CD8-positive, alpha-beta memory T cell (primary cell): ENCODE data around the gene CLTA. TPM values are rescaled to one million over a fixed set of nuclear protein-coding genes. Genes with fewer than 3 reads are reported as not detected.
A peak's percentile ranks its signal among the peaks of the same experiment; 100 is the strongest.

ENCODE experiments used
- CTCF ChIA-PET: fragments of 350-600 bp; sonication (Branson Sonifier 250); formaldehyde crosslinking; loops from one replicate; lab custom pipeline; 2021; ENCODE audit warnings: antibody characterized with exemption; lab: Charles Lee
- POLR2A ChIA-PET: fragments of 350-600 bp; sonication (Branson Sonifier 250); formaldehyde crosslinking; loops from one replicate; lab custom pipeline; 2021; ENCODE audit warnings: antibody characterized with exemption; lab: Charles Lee
- DNase-seq, 5 donors: peaks; one replicate each; pipeline versions ENCODE4 v3.0.0 to v3.0.0-alpha.2; 2020 to 2022; ENCODE audit warnings: mixed read lengths in 1 of 5
- H3K27ac ChIP-seq: one replicate; pipeline ENCODE4 v1.7.0; 2013; ENCODE audit warnings: low read depth, mild to moderate bottlenecking, low read length, moderate library complexity
- H3K27me3 ChIP-seq: 2 replicates; pipeline ENCODE4 v1.7.0; 2013; ENCODE audit warnings: low read length, mild to moderate bottlenecking; ENCODE audit not compliant: insufficient read depth, poor library complexity, severe bottlenecking
- H3K36me3 ChIP-seq: 2 replicates; pipeline ENCODE4 v1.7.0; 2013; ENCODE audit warnings: mild to moderate bottlenecking, low read length, moderate library complexity; ENCODE audit not compliant: insufficient read depth
- H3K4me1 ChIP-seq: 2 replicates; pipeline ENCODE4 v1.7.0; 2013; ENCODE audit warnings: mild to moderate bottlenecking, low read length, moderate library complexity; ENCODE audit not compliant: insufficient read depth
- H3K4me3 ChIP-seq: 2 replicates; pipeline ENCODE4 v1.7.0; 2013; ENCODE audit warnings: mild to moderate bottlenecking, low read length
- H3K9me3 ChIP-seq: 2 replicates; pipeline ENCODE4 v1.7.0; 2013; ENCODE audit warnings: mild to moderate bottlenecking, low read length
- H3K27ac Mint-ChIP-seq, 8 donors: one replicate each; pipeline ENCODE4 v1.8.0; 2020 to 2021; ENCODE audit warnings: mixed read lengths in 8 of 8, mild to moderate bottlenecking in 6 of 8, inconsistent platforms in 3 of 8, moderate library complexity in 3 of 8
- H3K27me3 Mint-ChIP-seq, 2 donors: one replicate each; pipeline ENCODE4 v1.8.0; 2020 to 2021; ENCODE audit warnings: mixed read lengths in 2 of 2, mild to moderate bottlenecking in 1 of 2, moderate library complexity in 1 of 2
- H3K36me3 Mint-ChIP-seq, 3 donors: one replicate each; pipeline ENCODE4 v1.8.0; 2020 to 2021; ENCODE audit warnings: mixed read lengths in 3 of 3, inconsistent platforms in 1 of 3, mild to moderate bottlenecking in 1 of 3
- H3K4me1 Mint-ChIP-seq, 3 donors: one replicate each; pipeline ENCODE4 v1.8.0; 2020 to 2021; ENCODE audit warnings: mixed read lengths in 3 of 3, inconsistent platforms in 1 of 3, mild to moderate bottlenecking in 1 of 3
- H3K4me3 Mint-ChIP-seq, 7 donors: one replicate each; pipeline ENCODE4 v1.8.0; 2020 to 2021; ENCODE audit warnings: mixed read lengths in 7 of 7, mild to moderate bottlenecking in 6 of 7, moderate library complexity in 4 of 7, inconsistent platforms in 2 of 7
- H3K9me3 Mint-ChIP-seq, 5 donors: one replicate each; pipeline ENCODE4 v1.8.0; 2020 to 2022; ENCODE audit warnings: mixed read lengths in 5 of 5, mild to moderate bottlenecking in 3 of 5, moderate library complexity in 2 of 5, inconsistent platforms in 1 of 5
- polyA plus RNA-seq: library from polyadenylated mRNA; unstranded; fragments of 300-500 nt; fragmentation: Illumina TruSeq; gene quantifications from one replicate; pipeline ENCODE4 v1.2.3, GENCODE V29; 2021
- total RNA-seq, 2 experiments: library from RNA; stranded (reverse); gene quantifications; one replicate each; pipeline ENCODE4 v1.2.3, GENCODE V29; 2021

CLTA gene
- total RNA-seq (100 to 1,000 TPM; 185 to 186 TPM), polyA plus RNA-seq (77.6 TPM)

- ChIA-PET POLR2A (interaction anchor here (0.5 to 1.8 kb wide), 9 partner anchors 10 to 1275 kb away, joined by 3 to 11 read pairs (median 4); partner anchors contain the start of genes GLIPR2, GNE and ZBTB5), CTCF (interaction anchor here (0.6 to 3.9 kb wide), 20 partner anchors 8 to 137 kb away, joined by 3 to 35 read pairs (median 4); partner anchors contain the start of genes CCIN and GLIPR2)
- DNase-seq, result peak; percentile 90 to 96 (median 95)
- Mint-ChIP-seq H3K36me3 (peaks cover 0 to 31% (median 7%) of the 10 kb centered on the region in 3 donors), H3K4me1 (peaks cover 49 to 54% (median 53%) of the 10 kb centered on the region in 3 donors), H3K27me3 (peaks cover 0 to 4% of the 10 kb centered on the region in 2 donors), H3K9me3 (no peaks in the 10 kb centered on the region), H3K4me3 (peak within 1 kb of the TSS; percentile 91 to 97 (median 95)), H3K27ac (peak within 1 kb of the TSS; percentile 83 to 98 (median 95))
- no peaks in the 10 kb centered on the region for H3K36me3 ChIP-seq
- no peaks in the 10 kb centered on the region for H3K27me3 ChIP-seq
- peak within 1 kb of the TSS; percentile 82 for H3K4me3 ChIP-seq
- H3K27ac ChIP-seq, result peak within 1 kb of the TSS; percentile 90
- H3K9me3 ChIP-seq, result no peaks in the 10 kb centered on the region
- H3K4me1 ChIP-seq, result peaks cover 41% of the 10 kb centered on the region
Observed at GRCh38 chr9:36190388-36191289, at the start of gene CLTA. CLTA (plus strand) TSS chr9:36190921; CDS start chr9:36191057, 136 bp downstream.

- Mint-ChIP-seq H3K4me1 (peaks cover 92 to 93% (median 93%) of the 10 kb centered on the region in 3 donors), H3K27ac (peak overlapping the region; percentile 71 to 99 (median 91)), H3K36me3 (peaks cover 11 to 18% (median 12%) of the 10 kb centered on the region in 3 donors), H3K27me3 (peaks cover 0 to 3% of the 10 kb centered on the region in 2 donors), H3K4me3 (peak overlapping the region in 5 of 7 donors; percentile 73 to 97 (median 93)), H3K9me3 (peaks cover 0 to 10% (median 5%) of the 10 kb centered on the region in 5 donors)
- Histone ChIP-seq H3K9me3 (peaks cover 5% of the 10 kb centered on the region), H3K27ac (no peak overlapping the region), H3K27me3 (no peaks in the 10 kb centered on the region), H3K4me3 (no peak overlapping the region), H3K4me1 (peaks cover 92% of the 10 kb centered on the region), H3K36me3 (no peaks in the 10 kb centered on the region)
- DNase-seq, result no peak
- ChIA-PET CTCF (interaction anchor here (4.3 to 6.2 kb wide), 3 partner anchors 25 to 39 kb away, joined by 25 to 65 read pairs (median 30); partner anchors contain the start of gene CCIN), POLR2A (interaction anchor here (1.9 kb wide), 1 partner anchor 7 kb away, joined by 8 read pairs; no protein-coding TSS in a partner anchor)
Observed at GRCh38 chr9:36141288-36141687, 49.4 kb upstream of the CLTA start.

DNA sequence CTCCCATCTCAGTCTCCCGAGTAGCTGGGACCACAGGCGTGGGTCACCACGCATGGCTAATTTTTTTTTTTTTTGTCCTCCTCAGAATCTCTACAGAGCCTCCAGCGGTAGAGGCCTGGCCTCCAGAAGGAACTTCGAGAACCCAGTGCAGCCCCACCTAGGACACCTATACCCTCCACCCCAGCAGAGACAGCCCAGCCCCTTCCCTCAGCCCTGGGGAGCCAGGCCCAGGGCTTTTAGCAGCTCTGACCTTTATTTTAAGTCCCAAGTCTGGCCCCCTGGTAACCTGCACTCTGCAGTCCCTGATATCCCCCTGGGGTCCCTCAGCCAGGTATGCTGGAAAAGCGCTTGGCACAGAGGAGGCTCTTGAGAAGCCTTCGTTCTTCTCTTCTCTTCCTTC, 49.0 kb upstream of the CLTA start:
- POLR2A ChIA-PET, result no interaction called here

DNA sequence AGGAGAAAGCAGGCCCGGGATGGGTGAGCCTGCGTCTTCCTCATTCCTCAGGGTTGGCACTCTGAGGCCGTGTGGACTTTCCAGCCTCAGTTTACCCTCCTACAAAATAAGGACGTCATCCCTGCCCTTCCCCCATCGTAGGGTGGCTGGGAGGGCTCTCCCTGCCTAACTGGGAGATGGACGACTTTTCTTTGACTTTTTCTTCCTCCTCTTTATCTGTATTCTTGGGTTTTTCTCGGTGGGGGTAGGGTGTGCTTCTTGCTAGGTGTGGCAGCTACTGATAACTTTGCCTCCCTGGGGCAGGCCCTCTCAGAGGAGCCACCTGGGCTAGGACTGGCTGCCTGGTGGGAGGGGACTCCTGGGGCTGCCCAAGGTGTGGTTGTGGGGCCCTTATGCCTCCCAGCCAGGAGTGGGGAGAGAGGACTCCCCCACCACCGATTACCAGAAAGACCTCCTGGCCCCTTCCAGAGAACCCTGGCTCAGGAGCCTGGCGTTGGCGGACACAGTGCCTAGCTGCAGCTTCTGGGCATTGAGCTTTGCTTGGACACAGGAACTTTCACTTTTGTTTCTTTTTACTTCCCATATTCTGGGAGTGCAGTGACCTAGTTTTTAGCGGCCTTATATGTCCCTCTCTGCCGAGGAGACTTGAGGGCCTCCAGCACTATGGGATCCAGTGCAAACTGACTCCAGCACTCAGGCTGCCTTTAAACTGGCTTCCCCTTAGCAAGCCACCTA, 48.0 kb upstream of the CLTA start:
- Histone ChIP-seq H3K4me1 (peaks cover 99% of the 10 kb centered on the region), H3K9me3 (peaks cover 5% of the 10 kb centered on the region), H3K36me3 (no peaks in the 10 kb centered on the region), H3K27ac (peak overlapping the region; percentile 52), H3K4me3 (peak overlapping the region; percentile 61), H3K27me3 (no peaks in the 10 kb centered on the region)
- CTCF ChIA-PET, result interaction anchor here (1.5 to 4.6 kb wide), 3 partner anchors 19 to 40 kb away, joined by 4 to 30 read pairs (median 25); no protein-coding TSS in a partner anchor
- Mint-ChIP-seq H3K4me3 (peak overlapping the region; percentile 86 to 97 (median 93)), H3K9me3 (peaks cover 0 to 9% (median 6%) of the 10 kb centered on the region in 5 donors), H3K36me3 (peaks cover 12 to 19% (median 18%) of the 10 kb centered on the region in 3 donors), H3K27me3 (peaks cover 0 to 3% of the 10 kb centered on the region in 2 donors), H3K27ac (peak overlapping the region; percentile 96 to 99 (median 98)), H3K4me1 (peaks cover 95 to 98% (median 98%) of the 10 kb centered on the region in 3 donors)
- DNase-seq, result no peak
- POLR2A ChIA-PET, result no interaction called here

More for the DNA sequence above, 49.0 kb upstream of the CLTA start:
- CTCF ChIA-PET, result interaction anchor here (4.3 to 4.6 kb wide), 2 partner anchors 25 to 39 kb away, joined by 25 to 30 read pairs; no protein-coding TSS in a partner anchor
- Mint-ChIP-seq H3K9me3 (peaks cover 0 to 10% (median 6%) of the 10 kb centered on the region in 5 donors), H3K27ac (peak overlapping the region; percentile 62 to 99 (median 97)), H3K27me3 (peaks cover 0 to 3% of the 10 kb centered on the region in 2 donors), H3K4me3 (peak overlapping the region in 6 of 7 donors; percentile 65 to 97 (median 94)), H3K4me1 (peaks cover 94 to 97% (median 96%) of the 10 kb centered on the region in 3 donors), H3K36me3 (peaks cover 12 to 19% (median 14%) of the 10 kb centered on the region in 3 donors)
- Histone ChIP-seq H3K27ac (no peak overlapping the region), H3K9me3 (peaks cover 5% of the 10 kb centered on the region), H3K4me1 (peaks cover 96% of the 10 kb centered on the region), H3K36me3 (no peaks in the 10 kb centered on the region), H3K27me3 (no peaks in the 10 kb centered on the region), H3K4me3 (peak overlapping the region; percentile 12)
- DNase-seq, result no peak

- POLR2A ChIA-PET, result no interaction called here
- Mint-ChIP-seq H3K4me1 (peaks cover 95 to 98% (median 98%) of the 10 kb centered on the region in 3 donors), H3K27me3 (peaks cover 0 to 3% of the 10 kb centered on the region in 2 donors), H3K9me3 (peaks cover 0 to 9% (median 6%) of the 10 kb centered on the region in 5 donors), H3K4me3 (peak overlapping the region; percentile 86 to 97 (median 93)), H3K27ac (peak overlapping the region; percentile 96 to 99 (median 98)), H3K36me3 (peaks cover 12 to 19% (median 18%) of the 10 kb centered on the region in 3 donors)
- H3K9me3 ChIP-seq, result peaks cover 5% of the 10 kb centered on the region
- peak overlapping the region; percentile 52 for H3K27ac ChIP-seq
- peak overlapping the region; percentile 61 for H3K4me3 ChIP-seq
- H3K36me3 ChIP-seq, result no peaks in the 10 kb centered on the region
- H3K27me3 ChIP-seq, result no peaks in the 10 kb centered on the region
- CTCF ChIA-PET, result interaction anchor here (0.7 to 4.6 kb wide), 5 partner anchors 9 to 41 kb away, joined by 3 to 30 read pairs (median 4); no protein-coding TSS in a partner anchor
- DNase-seq, result no peak
- peaks cover 99% of the 10 kb centered on the region for H3K4me1 ChIP-seq
Observed at GRCh38 chr9:36143245-36143641, 47.5 kb upstream of the CLTA start.

DNA sequence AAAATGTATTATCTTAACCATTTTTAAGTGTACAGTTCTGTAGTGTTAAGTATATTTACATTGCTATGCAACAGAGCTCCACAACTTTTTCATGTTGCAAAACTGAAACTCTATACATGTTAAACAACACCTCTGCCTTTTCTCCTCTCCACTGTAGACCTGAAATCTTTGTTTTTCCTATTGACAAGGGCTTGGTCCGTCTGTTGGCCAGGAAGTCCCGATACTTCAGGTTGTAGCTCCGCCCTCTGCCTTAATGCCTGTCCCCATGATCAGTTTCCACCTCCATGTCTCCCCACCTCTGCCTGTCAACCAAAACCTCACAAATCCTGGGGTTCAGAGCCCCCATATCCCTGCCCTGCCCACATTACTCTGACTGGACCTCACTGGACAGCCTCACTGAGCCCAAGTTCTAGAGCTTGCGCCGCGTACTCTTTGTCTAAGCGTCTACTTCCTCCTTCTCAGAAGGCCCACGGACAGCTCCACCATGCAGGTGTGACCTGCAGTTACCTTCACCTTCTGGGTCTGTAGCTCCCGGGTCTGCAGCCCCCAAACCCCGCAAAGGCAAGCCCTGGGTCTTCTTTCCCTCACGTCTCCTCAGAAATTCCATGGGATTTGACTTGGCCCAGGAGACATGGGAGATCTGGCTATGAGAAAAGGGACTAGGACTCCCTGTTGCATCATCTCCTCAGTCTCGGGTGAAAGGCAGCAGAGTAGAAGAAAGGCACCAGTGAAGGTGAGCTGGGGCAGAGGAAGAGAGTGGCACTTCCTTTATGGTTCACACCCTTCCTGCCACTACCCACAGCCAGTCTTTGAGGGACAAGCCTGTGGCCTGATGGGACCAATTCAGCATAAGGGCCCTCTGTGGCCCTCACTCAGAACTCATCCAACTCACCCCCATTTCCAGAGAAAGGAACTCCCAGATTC, 46.1 kb upstream of the CLTA start:
- H3K4me3 Mint-ChIP-seq, result peak overlapping the region; percentile 86 to 97 (median 93)
- peak in 2 of 5 donors; percentile 20 to 38 for DNase-seq
- peaks cover 0 to 3% of the 10 kb centered on the region in 2 donors for H3K27me3 Mint-ChIP-seq
- peaks cover 12 to 19% (median 18%) of the 10 kb centered on the region in 3 donors for H3K36me3 Mint-ChIP-seq
- Histone ChIP-seq H3K27ac (peak overlapping the region; percentile 52), H3K36me3 (no peaks in the 10 kb centered on the region), H3K27me3 (no peaks in the 10 kb centered on the region), H3K4me1 (peaks cover 98% of the 10 kb centered on the region), H3K4me3 (peak overlapping the region; percentile 61), H3K9me3 (peaks cover 5% of the 10 kb centered on the region)
- ChIA-PET CTCF (interaction anchor here (0.9 to 4.6 kb wide), 5 partner anchors 8 to 45 kb away, joined by 3 to 30 read pairs (median 4); partner anchors contain the start of gene GLIPR2), POLR2A (no interaction called here)
- peaks cover 92 to 97% (median 95%) of the 10 kb centered on the region in 3 donors for H3K4me1 Mint-ChIP-seq
- peak overlapping the region; percentile 96 to 99 (median 98) for H3K27ac Mint-ChIP-seq
- H3K9me3 Mint-ChIP-seq, result peaks cover 0 to 9% (median 6%) of the 10 kb centered on the region in 5 donors
